SU-DHL-6 (cell line): ENCODE results near the gene JCAD.

ENCODE experiments used
- H2AFZ ChIP-seq: fragments of 200-600 bp; sonication (generic); 2 replicates; pipeline ENCODE4 v1.6.1; 2014; ENCODE audit warnings: low read depth, mild to moderate bottlenecking, moderate library complexity, mixed read lengths, antibody characterized with exemption, low read length; ENCODE audit not compliant: severe bottlenecking
- H3F3A ChIP-seq: fragments of 200-600 bp; shearing (Covaris generic); 2 replicates; pipeline ENCODE4 v1.6.0; 2016; ENCODE audit warnings: antibody characterized with exemption, mild to moderate bottlenecking; ENCODE audit not compliant: insufficient read depth
- H3K27ac ChIP-seq: fragments of 200-600 bp; sonication (generic); 2 replicates; pipeline ENCODE4 v1.5.1; 2016; ENCODE audit warnings: low read depth, mild to moderate bottlenecking, low read length, moderate library complexity, mixed read lengths
- H3K27me3 ChIP-seq: fragments of 200-600 bp; sonication (generic), shearing (Covaris generic); 2 replicates; pipeline ENCODE4 v1.6.0; 2014; ENCODE audit warnings: mild to moderate bottlenecking, low read length
- H3K36me3 ChIP-seq: fragments of 200-600 bp; sonication (generic); 2 replicates; pipeline ENCODE4 v1.6.1; 2014; ENCODE audit warnings: mild to moderate bottlenecking, low read length, mixed read lengths
- H3K4me2 ChIP-seq: fragments of 300-600, 200-600 bp; shearing (Covaris generic), sonication (generic); 2 replicates; pipeline ENCODE4 v1.6.0; 2014; ENCODE audit warnings: low read length, low read depth, mild to moderate bottlenecking; ENCODE audit not compliant: poor library complexity, severe bottlenecking
- H3K4me3 ChIP-seq: fragments of 200-600 bp; sonication (generic); 2 replicates; pipeline ENCODE4 v1.5.1; 2014; ENCODE audit warnings: antibody characterized with exemption, low read length, mild to moderate bottlenecking, mixed read lengths; ENCODE audit not compliant: insufficient read depth, poor library complexity, severe bottlenecking
- H3K79me2 ChIP-seq: fragments of 200-600 bp; sonication (generic); 2 replicates; pipeline ENCODE4 v1.6.1; 2014; ENCODE audit warnings: mild to moderate bottlenecking, low read length, moderate library complexity; ENCODE audit not compliant: insufficient read depth
- H3K9ac ChIP-seq: fragments of 200-600 bp; sonication (generic); 2 replicates; pipeline ENCODE4 v1.7.0; 2014; ENCODE audit warnings: mild to moderate bottlenecking, low read length
- H3K9me2 ChIP-seq: fragments of 200-600 bp; sonication (generic); replicated peaks from 2 replicates; pipeline ENCODE4 v1.6.1; 2014; ENCODE audit warnings: low read length; ENCODE audit not compliant: insufficient read depth
- H3K9me3 ChIP-seq: fragments of 200-600 bp; sonication (generic); 2 replicates; pipeline ENCODE4 v1.6.1; 2014; ENCODE audit warnings: low read length, mixed read lengths; ENCODE audit not compliant: insufficient read depth
- H4K20me1 ChIP-seq: fragments of 200-600 bp; sonication (generic); 2 replicates; pipeline ENCODE4 v1.6.1; 2014; ENCODE audit warnings: low read depth, mild to moderate bottlenecking, antibody characterized with exemption, low read length, moderate library complexity, mixed read lengths
- EZH2phosphoT487 ChIP-seq: fragments of 200-600 bp; sonication (generic), shearing (Covaris generic); conservative IDR thresholded peaks from 2 replicates; pipeline ENCODE4 v1.6.1; 2018; ENCODE audit warnings: mild to moderate bottlenecking, antibody characterized with exemption, low read length, moderate library complexity, mixed read lengths
- TF ChIP-seq, protein P1 (sequence below): fragments of 200-600 bp; sonication (generic); IDR thresholded peaks from one replicate; pipeline ENCODE4 v1.5.1; 2017; ENCODE audit warnings: antibody characterized with exemption, mild to moderate bottlenecking, low read length, moderate library complexity; ENCODE audit not compliant: insufficient read depth, poor library complexity, severe bottlenecking

Gene JCAD

DNA sequence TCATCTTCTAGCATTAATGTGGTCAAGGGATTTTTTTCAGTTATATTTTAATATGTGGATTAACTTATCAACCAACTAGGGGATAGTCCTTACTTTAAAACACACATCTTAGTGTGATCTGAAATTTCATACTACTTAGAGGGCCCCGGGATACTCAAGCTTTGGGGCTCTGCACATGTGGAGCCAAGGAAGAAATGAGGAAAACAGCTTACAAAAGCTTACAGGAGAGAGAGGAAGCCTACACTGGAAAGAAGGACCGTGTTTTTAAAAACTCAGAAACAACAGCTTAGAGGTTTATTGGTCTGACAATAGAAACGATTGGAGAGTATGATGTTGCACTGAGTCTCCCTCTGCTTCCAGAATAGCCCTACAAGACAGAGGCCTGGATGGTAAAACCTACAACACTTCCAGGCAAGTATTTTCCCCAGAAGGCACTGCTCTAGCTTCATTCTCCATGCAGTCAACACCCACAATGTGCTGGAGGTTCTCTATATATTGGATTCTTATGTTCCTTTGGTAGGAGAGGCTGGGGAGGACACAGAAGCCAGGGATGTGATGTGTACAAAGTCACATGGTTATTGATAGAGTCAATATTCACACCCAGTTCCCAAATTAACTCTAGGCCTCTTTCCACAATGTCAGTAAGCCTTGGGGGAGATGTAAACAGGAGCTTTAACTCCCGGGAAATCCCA lies 47.3 kb downstream of the JCAD start:
- H3K9me2 ChIP-seq: no peaks in the 10 kb centered on the region
- H3K36me3 ChIP-seq: no peaks in the 10 kb centered on the region
- TF ChIP-seq, protein P1, sequence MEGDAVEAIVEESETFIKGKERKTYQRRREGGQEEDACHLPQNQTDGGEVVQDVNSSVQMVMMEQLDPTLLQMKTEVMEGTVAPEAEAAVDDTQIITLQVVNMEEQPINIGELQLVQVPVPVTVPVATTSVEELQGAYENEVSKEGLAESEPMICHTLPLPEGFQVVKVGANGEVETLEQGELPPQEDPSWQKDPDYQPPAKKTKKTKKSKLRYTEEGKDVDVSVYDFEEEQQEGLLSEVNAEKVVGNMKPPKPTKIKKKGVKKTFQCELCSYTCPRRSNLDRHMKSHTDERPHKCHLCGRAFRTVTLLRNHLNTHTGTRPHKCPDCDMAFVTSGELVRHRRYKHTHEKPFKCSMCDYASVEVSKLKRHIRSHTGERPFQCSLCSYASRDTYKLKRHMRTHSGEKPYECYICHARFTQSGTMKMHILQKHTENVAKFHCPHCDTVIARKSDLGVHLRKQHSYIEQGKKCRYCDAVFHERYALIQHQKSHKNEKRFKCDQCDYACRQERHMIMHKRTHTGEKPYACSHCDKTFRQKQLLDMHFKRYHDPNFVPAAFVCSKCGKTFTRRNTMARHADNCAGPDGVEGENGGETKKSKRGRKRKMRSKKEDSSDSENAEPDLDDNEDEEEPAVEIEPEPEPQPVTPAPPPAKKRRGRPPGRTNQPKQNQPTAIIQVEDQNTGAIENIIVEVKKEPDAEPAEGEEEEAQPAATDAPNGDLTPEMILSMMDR: no peak
- no peak for TF ChIP-seq EZH2phosphoT487
- no peaks in the 10 kb centered on the region for H4K20me1 ChIP-seq
- H3K79me2 ChIP-seq: no peaks in the 10 kb centered on the region
- no peak overlapping the region for H2AFZ ChIP-seq
- H3K27ac ChIP-seq: no peak overlapping the region
- no peaks in the 10 kb centered on the region for H3F3A ChIP-seq
- no peak overlapping the region for H3K9ac ChIP-seq
- H3K4me2 ChIP-seq: no peak overlapping the region
- no peaks in the 10 kb centered on the region for H3K27me3 ChIP-seq
- H3K4me3 ChIP-seq: no peak overlapping the region
- H3K9me3 ChIP-seq: no peaks in the 10 kb centered on the region

DNA sequence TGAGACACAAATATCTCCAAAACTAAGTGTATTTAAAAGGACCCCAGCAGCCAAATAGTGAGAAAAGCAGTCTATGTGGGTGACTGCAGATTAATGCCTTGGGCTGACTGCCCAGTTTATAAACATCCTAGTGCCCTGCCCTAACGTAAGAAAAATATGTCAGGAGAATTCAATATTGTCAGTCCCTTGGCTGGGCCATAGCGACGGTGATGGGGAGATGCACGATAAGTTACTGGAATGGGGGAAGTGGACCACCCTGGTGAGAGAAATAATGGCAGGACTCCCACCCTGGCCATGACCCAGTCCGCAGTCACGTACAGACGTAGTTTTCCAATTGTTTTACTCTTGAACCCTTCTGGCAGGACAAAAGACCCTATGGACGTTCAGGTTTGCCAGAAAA lies 48.0 kb downstream of the JCAD start:
- Histone ChIP-seq H3K79me2 (no peaks in the 10 kb centered on the region), H3F3A (no peaks in the 10 kb centered on the region), H3K9me3 (no peaks in the 10 kb centered on the region), H4K20me1 (no peaks in the 10 kb centered on the region), H3K27ac (no peak overlapping the region), H2AFZ (no peak overlapping the region), H3K9me2 (no peaks in the 10 kb centered on the region), H3K4me3 (no peak overlapping the region), H3K27me3 (no peaks in the 10 kb centered on the region), H3K36me3 (no peaks in the 10 kb centered on the region), H3K4me2 (no peak overlapping the region), H3K9ac (no peak overlapping the region)
- TF ChIP-seq EZH2phosphoT487: no peak
- TF ChIP-seq, protein P1: no peak

DNA sequence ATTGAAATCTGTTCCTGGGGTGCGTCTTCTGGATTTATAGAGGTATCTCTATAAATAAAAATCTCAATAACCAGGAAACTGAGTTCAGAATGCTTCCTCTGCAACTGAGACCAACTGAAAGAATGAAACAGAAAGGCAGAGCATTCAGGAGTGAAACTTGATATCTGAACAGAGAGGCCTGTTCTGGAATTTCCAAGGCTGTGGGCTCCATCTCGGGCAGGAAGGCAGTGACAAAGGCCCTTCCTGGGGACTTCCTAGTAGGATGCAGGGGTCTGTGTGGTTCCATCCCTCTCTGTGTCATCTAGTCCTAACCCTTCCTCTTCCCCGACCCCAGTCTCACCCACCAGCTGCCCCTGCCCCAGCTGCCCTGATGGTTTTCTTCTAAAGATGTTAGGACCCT lies 52.0 kb downstream of the JCAD start:
- no peaks in the 10 kb centered on the region for H3K36me3 ChIP-seq
- H3K9me3 ChIP-seq: no peaks in the 10 kb centered on the region
- H3K9me2 ChIP-seq: no peaks in the 10 kb centered on the region
- H3F3A ChIP-seq: no peaks in the 10 kb centered on the region
- H4K20me1 ChIP-seq: no peaks in the 10 kb centered on the region
- TF ChIP-seq, protein P1: no peak
- TF ChIP-seq EZH2phosphoT487: no peak
- no peak overlapping the region for H3K9ac ChIP-seq
- H3K27ac ChIP-seq: no peak overlapping the region
- H2AFZ ChIP-seq: no peak overlapping the region
- no peaks in the 10 kb centered on the region for H3K79me2 ChIP-seq
- no peaks in the 10 kb centered on the region for H3K27me3 ChIP-seq
- no peak overlapping the region for H3K4me2 ChIP-seq
- no peak overlapping the region for H3K4me3 ChIP-seq
